ENCODE results near the gene MON2.
"Not testable (repeated sequence)": the region's sequence is repeated elsewhere in the genome, so short reads cannot be mapped to it uniquely, and the experiment has no call there.

The MON2 gene, protein sequence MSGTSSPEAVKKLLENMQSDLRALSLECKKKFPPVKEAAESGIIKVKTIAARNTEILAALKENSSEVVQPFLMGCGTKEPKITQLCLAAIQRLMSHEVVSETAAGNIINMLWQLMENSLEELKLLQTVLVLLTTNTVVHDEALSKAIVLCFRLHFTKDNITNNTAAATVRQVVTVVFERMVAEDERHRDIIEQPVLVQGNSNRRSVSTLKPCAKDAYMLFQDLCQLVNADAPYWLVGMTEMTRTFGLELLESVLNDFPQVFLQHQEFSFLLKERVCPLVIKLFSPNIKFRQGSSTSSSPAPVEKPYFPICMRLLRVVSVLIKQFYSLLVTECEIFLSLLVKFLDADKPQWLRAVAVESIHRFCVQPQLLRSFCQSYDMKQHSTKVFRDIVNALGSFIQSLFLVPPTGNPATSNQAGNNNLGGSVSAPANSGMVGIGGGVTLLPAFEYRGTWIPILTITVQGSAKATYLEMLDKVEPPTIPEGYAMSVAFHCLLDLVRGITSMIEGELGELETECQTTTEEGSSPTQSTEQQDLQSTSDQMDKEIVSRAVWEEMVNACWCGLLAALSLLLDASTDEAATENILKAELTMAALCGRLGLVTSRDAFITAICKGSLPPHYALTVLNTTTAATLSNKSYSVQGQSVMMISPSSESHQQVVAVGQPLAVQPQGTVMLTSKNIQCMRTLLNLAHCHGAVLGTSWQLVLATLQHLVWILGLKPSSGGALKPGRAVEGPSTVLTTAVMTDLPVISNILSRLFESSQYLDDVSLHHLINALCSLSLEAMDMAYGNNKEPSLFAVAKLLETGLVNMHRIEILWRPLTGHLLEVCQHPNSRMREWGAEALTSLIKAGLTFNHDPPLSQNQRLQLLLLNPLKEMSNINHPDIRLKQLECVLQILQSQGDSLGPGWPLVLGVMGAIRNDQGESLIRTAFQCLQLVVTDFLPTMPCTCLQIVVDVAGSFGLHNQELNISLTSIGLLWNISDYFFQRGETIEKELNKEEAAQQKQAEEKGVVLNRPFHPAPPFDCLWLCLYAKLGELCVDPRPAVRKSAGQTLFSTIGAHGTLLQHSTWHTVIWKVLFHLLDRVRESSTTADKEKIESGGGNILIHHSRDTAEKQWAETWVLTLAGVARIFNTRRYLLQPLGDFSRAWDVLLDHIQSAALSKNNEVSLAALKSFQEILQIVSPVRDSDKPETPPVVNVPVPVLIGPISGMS (N-terminal part only)

DNA sequence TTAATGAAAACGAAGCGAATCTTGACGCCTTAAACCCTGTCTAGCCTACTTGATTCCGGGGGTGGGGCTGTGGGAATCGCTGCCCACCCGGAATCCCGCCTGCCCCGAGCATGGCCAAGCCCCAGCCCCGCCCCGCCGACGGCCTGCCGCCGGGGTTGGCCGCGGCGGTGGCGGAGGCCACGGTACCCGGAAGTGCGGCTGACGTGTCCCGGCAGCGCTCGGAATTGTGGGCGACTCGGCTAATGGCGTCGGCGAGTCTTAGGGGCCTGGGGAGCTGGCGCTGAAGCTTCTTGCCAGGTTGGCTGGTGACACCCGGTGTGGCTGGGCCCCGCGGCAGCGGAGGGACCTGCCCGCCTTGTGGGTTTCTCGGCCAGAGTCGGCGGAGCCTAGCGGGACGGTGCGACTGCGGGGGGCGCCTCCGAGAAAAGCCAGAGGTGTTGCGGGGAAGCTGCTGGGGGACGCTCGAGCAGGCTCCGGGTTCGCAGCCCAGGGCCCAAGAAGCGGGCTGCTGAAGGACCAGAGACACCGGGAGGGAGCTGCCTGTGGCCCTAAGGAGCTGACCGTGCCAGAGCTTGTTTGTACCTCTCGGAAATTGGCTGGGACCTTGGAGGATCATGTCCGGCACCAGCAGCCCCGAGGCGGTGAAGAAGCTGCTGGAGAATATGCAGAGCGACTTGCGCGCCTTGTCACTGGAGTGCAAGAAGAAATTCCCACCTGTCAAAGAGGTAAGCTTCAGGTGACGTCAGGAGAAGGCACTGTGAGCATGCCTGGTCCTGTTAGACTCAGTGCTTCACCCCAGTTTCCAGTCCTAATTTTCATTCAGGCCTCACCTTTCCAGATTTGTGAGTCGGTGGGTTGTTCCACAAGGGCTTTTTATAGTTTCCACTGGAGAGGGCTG is at the start of gene MON2:
TSS of gene MON2 (plus strand) at position 233 of the 898 bp plus-strand sequence. CDS start at position 615, 382 bp downstream.
- peak; percentile 66 to 78 (median 72) for DNase-seq

DNA sequence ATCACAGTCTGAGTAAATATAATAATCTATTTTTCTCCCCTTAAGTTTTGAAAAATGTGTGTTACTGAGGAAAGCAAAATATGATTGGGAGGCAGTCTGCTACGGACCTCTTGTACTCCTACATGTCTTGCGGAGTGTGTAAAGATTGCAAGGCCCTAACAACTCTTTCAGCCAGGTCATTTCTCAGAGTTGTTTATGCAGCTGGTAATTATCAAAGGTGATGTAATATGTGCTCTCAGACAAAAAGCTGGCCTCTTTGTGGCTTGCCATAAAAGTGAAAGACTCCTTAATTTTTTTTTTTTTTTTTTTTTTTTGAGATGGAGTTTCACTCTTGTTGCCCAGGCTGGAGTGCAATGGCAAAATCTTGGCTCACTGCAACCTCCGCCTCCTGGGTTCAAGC is 40.5 kb upstream of the MON2 start:
- no peak for DNase-seq

DNA sequence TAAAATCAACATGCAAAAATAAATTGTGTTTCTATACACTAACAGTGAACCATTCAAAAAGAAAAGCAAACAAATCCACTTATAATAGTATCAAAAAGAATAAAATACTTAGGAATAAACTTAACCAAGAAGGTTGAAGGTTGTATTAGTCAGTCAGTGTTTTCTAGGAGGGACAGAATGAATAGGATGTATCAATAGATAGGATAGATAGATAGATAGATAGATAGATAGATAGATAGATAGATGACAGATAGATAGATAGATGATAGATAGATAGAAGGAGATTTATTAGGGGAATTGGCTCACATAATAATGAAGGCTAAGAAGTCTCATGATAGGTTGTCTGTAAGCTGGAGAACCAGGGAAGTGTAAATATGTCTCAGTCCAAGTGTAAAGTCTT is 37.2 kb upstream of the MON2 start:
- no peak for DNase-seq

DNA sequence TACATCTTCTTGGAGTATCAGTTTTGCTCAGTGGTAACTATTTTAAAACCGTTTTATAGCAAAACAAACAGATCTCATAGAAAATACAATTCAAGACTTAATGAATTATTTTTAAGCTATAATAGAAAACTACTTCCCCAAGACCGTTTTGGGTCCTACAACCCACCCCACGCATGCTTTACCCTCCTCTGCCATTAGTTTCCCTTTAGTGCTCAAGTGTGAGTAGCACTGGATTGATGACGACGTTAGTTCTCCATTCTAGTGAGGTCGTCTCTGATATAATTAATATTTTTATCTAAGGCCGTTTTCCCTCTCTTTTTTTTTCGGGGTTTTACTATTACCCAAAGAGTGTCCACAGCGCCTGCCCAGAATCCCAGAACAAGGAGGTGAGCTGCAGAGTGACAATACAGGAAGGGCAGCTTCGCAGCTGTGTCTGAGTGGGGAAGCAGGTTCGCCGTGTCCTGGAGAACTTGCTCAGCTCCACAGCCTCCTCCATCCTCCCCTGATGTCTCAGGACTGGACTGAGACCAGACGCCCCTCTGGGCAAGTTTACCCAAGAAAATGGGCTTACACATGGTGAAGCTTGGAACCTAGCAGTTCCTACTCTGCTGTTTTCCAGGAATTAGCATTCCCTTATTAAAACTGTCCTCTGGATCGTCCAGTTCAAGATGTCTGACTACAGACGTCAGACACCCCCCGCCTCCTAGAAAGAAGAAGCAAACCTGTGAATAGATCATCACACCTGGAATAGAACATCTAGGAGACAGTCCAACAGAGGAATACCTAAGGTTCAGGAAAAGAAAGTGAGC is 31.9 kb upstream of the MON2 start:
- no peak for DNase-seq

DNA sequence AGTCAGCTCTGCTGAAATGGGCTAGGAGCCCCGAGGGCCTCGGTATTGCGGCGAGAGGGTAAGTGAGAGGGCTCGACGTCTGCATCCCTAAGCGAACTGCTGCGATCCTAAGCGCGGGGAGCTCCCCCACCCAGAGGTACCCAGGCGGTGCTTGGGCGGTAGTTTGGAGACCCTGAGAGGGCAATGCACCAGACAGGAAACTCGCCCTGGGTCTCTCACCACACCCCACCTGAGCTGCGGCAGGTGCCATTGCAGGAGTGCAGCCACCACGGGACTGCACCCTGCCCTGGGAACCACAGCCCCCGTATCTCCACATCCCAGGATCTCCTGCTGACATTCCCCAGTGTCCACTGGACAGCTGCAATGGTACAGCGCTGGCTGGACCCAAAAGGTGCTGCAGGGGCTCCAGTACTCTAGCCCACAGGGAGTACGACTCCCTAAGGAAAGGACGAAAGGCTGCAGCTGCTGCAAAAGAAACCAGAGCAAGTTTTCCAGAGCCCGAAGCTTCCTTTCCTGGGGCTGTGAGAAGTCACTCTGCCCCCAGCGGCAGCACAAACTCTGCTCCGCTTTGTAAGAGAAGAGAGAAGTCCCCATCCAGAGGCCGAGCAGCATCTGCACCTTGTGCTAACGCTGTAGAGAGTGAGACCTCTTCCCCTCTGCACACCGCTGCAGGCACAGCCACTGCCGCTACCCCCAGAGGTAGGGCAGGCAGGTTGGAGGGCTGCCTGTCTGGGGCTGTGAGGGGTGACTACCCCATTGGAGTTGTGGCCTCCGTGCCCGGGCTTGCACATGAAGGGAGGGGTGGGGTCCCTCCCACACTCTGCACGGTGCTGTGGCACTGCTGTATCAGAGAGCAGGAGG is 31.1 kb upstream of the MON2 start:
- no peak for DNase-seq

DNA sequence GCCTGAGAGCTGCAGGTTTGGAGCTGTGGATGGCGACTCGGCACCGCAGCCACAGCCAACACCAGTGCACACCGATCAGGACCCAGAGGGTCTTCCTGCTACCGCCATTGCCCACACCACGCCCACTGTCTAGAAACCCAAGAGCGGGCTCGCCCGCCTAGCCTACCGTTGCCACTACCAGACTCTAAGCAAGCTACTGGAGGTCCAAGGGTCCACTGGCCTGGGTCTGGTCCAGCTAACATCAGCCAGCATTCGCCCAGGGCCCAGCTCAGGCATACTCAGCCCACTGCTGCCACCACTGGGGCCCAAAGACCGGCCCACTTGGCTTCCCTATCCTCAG is 30.5 kb upstream of the MON2 start:
- DNase-seq, result no peak

DNA sequence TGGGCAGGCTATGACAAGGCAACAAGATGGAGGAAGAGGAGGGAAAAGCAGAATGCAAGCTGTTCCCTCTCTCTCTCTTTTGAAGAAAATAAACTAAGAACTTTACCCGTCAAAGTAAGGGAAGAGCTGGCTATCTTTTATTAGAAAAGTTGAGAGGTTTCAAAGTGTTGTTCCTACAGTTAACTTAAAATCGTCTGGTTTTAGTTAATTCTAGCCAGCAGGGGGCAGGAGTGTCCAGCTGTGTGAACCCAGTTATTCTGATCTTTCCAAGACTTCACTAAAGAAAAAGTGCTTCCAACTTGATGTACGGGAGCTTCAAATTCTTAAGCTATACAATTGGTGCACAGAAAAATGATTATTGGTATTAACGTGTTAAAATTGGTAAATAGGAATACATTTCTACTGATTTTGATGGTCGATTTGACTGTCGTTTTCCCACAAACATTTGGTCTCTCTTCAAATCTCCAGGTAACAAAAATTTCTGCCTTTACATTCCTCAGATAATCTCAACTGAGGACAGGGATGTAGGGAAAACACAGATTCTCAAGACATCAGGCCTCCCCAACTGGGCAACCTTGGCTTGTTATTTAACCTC is 28.4 kb upstream of the MON2 start:
- peak in 2 of 4 experiments; percentile 9 to 25 for DNase-seq

DNA sequence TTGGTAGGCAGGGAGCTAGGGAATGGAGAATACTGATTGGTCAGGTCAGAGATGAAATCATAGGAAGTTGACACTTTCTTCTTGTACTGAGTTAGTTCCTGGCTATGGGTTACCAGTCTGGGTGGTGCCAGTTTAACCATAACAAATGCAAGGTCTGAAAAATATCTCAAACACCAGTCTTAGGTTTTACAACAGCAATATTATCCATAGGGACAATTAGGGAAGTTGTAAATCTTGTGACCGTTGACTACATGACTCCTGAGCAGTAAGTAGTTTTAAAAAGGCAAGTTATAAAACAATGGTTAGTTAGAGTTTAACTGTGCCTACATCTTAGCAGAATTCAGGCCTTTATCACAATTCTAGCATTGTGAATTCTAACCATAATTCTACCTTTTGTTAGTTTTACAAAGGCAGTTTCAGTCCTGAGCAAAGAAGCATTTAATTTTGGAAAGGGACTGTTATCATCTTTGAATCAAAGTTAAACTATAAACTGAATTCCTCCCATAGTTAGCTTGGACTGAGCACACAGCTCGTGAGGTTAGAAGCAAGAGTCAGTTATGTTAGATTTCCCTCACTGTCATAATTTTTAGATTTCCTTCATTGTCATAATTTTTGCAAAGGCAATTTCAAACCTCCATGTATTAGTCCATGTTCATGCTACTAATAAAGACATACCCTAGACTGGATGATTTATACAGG is 19.7 kb upstream of the MON2 start:
- DNase-seq, result no peak

DNA sequence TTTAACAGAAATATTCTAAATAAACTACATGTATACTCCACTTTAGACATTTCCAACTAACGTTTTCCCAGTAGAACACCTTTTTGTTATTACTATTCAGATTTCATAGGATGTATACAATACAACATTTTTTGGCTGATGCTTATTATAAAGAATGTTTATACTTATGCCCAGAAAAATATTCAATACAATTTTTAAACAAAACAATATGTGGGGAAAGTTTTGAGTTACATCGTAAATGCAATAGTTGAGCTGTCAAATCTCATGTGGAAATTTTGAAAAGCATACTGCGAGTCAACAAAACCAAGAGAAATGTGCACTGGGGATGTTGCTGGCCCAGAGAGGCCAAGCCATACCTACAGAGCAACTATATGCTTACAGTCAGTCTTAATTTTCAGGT is 18.2 kb upstream of the MON2 start:
- DNase-seq, result no peak

DNA sequence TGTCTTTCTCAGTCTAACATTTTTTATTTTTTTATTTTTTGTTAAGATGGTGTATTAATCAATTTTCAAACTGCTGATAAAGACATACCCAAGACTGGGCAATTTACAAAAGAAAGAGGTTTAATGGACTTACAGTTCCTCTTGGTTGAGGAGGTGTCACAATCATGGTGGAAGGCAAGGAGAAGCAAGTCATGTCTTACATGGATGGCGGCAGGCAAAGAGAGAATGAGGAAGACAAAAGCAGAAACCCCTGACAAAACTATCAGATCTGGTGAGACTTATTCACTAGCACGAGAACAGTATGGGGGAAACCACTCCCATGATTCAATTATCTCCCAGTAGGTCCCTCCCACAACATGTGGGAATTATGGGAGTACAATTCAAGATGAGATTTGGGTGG is 11.2 kb upstream of the MON2 start:
- not testable (repeated sequence) for DNase-seq

DNA sequence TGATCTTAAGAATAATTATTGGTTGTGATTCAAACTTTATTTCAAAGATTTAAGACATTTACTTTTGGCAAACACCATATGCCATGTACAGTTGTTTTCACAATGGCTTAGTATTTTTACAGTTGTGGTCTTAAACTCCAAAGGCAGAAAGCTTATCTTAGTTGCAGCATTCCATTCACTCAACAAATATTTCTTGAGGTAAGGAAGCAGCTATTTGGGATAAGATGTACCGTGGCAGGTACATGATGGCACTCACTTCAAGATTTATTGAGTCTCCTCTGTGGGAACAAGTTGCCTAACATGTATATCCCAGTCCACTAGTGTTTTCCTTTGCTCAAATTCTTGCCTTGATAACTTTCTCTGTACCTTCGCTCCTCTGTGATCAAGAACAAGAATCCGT is 8.0 kb upstream of the MON2 start:
- DNase-seq, result no peak

DNA sequence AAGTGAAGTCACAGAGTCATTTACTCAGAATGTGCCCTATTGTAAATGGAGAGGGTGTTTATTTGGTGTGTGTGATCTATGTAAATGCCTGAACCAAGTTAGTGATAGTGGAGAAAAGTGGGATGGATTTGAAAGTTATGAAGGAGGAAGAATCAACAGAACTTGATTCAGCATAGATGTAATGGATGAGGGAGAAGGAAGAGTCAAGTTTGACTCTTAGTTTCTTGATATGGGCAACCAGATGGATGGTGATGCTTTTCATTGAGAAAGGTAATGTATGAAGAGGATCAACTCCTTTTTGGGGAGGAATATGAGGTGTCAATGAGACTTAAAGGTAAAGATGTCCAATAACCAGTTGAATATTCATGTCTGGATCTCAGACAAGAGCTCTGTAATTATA is 6.7 kb upstream of the MON2 start:
- no peak for DNase-seq

DNA sequence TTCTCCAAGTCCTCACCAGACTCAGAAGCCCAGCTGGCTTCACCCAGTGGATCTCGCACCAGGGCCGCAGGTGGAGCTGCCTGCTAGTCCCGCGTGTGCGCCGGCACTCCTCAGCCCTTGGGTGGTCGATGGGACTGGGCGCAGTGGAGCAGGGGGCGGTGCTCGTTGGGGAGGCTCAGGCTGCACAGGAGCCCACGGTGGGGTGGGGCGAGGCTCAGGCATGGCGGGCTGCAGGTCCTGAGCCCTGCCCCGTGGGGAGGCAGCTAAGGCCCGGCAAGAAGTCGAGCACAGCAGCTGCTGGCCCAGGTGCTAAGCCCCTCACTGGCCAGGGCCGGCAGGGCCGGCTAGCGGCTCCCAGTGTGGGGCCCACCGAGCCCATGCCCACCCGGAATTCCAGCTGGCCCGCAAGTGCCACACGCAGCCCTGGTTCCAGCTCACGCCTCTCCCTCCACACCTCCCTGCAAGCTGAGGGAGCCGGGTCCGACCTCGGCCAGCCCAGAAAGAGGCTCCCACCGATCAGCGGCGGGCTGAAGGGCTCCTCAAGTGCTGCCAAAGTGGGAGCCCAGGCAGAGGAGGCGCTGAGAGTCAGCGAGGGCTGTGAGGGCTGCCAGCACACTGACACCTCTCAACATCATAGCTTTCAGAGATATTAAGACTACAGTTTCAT is 5.3 kb upstream of the MON2 start:
- not testable (repeated sequence) for DNase-seq

DNA sequence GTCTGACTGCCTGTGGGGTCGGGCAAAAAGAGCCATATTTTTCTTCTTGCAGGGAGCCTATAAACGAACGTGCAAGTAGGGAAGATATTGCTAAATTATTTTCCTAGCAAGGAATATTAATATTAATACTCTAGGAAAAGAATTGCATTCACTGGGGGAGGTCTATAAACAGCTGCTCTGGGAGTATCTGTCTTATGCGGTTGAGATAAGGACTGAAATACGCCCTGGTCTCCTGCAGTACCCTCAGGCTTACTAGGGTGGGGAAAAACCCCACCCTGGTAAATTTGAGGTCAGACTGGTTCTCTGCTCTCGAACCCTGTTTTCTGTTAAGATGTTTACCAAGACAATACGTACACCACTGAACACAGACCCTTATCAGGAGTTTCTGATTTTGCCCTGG is 3.4 kb upstream of the MON2 start:
- DNase-seq, result not testable (repeated sequence)

DNA sequence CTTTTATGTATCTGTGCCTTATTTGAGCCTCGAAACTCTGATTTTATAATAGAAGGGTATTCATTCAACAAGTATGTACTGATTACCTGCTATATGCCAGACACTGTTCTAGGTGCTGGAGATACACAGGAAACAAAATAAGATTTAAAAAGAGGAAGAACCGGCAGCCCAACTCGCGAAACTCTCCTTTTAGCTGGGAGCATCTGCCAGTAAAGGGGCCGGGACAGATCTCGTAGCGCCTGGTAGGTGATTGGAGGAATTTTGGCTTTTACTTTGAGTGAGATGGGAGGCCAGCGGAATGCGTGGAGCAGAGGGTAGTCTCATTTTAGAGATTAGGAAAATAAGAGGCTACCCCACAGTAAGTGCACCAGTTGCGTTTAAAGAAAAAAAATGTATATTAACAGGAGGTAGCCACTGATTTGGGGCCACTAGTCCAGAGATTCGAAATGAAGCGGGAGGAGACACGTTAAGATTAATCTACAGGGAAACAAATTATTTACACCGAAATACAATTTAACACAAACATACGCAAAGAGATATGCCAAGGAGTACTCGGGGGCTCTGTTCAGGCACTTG is 520 bp upstream of the MON2 start:
- no peak for DNase-seq

DNA sequence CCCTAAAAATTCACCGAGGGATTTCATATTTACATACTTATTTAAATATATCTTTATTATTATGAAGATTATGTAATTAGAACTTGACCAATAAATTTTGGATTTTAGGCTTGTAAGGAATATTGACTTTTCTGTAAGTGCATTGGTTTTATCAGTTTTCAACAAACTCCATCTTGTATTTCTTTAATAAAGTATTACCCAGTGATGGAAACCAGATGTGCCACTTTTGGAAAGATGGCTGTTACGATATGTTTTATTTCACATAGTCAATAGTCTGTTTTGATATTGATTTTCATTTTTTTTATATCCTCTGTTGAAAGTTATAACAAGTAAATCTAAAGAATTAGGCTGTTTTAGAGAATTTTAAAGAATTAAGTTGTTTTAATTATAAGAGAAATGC is 1.8 kb downstream of the MON2 start:
- DNase-seq, result no peak

DNA sequence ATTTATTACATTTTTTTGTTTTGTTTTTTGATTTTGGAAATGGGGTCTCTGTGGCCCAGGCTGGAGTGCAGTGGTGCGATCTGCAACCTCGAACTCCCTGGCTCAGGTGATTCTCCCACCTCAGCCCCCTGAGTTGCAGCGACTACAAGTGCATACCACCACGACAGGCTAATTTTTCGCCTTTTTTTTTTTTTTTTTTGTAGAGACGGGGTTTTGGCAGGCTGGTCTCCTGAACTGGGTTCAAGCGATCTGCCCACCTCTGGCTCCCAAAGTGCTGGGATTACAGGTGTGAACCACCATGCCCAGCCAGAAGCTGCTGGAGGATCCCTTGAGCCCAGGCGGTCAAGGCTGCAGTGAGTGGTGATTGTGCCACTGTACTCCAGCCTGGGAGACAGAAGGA is 2.3 kb downstream of the MON2 start:
- DNase-seq, result no peak

DNA sequence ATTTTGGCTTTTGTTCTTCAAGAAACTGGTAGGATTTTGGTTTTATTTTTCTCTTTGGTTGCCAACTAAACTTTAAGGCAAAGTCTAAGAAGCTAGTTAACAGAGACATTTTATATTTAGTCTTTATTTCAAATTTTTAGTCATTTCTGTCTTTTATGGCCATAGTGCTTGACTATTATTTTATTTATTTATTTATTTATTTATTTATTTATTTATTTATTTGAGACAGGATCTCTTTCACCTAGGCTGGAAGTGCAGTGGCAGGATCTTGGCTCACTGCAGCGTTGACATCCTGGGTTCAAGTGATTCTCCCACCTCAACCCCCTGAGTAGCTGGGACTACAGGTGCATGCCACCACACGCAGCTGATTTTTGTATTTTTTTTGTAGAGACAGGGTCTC is 3.1 kb downstream of the MON2 start:
- DNase-seq, result no peak

All from activated CD4-positive, CD25-positive, alpha-beta regulatory T cell (primary cell).